ENCODE results near the gene DOCK6. TPM values are rescaled to one million over a fixed set of nuclear protein-coding genes. Genes with fewer than 3 reads are reported as not detected.

The DOCK6 gene
- total and polyA plus RNA-seq, 8 donors: 65.6 to 111 (median 79.1) TPM

DNA sequence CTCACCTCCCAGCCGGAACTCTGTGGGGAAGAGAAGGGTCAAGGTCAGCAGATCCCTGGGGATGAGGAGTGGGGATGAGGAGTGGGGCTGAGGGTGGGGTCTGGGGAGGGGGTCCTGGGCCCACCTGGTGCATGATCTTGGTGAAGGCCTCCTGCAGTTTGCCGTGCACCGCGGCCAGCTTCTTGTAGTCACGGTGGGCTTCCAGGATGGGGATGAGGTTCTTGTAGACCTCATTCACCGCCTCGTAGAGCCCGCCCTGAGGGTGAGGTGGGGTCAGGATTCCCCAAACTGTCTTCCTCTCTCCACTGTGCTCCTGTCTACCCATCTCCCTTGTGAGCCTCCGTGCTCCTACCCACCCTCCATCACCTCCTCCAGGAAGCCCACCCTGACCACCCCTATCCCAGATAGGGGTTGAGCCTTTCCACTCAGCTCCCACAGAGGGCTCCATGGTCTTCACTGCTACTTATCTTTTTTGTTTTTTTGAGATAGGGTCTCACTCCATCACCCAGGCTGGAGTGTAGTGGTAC is 58.2 kb downstream of the DOCK6 start:
- H3K27ac ChIP-seq: peak overlapping the region in 1 of 2 donors; percentile 62
- peaks cover 0 to 42% of the 10 kb centered on the region in 2 donors for H3K36me3 ChIP-seq
- H3K4me1 ChIP-seq: peaks cover 0 to 20% of the 10 kb centered on the region in 2 donors
- intact Hi-C loops (cut with DNase I): loop anchor here in 1 of 2 donors (10.0 kb wide), 1 partner anchor 169 kb away; no protein-coding TSS in a partner anchor
- no peaks in the 10 kb centered on the region for H3K27me3 ChIP-seq
- H3K4me3 ChIP-seq: no peak overlapping the region
- no peak for ATAC-seq
- DNase-seq: no peak
- no peaks in the 10 kb centered on the region for H3K9me3 ChIP-seq
- TF ChIP-seq, protein P1, sequence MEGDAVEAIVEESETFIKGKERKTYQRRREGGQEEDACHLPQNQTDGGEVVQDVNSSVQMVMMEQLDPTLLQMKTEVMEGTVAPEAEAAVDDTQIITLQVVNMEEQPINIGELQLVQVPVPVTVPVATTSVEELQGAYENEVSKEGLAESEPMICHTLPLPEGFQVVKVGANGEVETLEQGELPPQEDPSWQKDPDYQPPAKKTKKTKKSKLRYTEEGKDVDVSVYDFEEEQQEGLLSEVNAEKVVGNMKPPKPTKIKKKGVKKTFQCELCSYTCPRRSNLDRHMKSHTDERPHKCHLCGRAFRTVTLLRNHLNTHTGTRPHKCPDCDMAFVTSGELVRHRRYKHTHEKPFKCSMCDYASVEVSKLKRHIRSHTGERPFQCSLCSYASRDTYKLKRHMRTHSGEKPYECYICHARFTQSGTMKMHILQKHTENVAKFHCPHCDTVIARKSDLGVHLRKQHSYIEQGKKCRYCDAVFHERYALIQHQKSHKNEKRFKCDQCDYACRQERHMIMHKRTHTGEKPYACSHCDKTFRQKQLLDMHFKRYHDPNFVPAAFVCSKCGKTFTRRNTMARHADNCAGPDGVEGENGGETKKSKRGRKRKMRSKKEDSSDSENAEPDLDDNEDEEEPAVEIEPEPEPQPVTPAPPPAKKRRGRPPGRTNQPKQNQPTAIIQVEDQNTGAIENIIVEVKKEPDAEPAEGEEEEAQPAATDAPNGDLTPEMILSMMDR (IDR thresholded peaks at IDR 0.05): peak in 1 of 2 donors; percentile 48

DNA sequence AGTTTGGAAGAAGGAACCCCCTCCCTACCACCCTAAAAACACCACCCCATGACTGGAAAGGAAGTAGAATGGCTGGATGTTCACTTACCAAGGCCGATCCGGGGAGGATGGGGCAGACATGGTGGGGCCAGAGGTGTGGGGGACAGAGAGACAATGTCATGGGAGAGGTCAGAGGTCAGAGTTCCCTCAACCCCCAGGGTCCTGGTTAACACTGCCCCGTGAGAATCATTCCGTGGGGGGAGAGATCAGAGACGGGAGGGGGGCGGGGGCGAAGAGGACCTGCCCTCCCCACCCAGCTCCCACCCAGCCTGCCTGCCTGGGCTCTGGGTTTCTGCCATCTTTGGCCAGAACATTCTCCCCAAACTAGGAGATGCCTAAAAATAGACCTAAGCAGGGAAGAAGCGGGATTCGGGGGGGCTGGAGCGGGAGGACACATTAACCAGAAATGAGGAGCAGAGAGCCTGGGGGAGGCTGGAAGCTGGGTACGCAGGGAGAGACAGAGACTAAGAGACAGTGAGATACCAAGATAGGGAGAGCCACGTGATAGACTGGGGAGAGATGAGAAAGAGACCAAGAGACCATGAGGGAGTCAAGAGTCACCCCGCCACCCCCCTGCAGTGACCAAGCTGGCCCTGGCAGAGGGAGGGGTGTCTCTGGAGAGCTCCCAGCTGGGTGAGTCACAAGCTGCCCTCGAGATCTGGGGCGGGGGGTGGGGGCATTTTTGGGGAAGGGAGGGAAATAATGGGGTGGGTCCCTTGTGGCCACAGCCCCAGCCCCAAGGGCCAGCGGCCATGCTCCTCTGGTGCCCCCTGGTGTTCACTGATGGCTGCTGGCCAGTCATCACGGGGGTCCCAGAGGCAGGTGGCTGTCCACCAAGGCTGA is 58.9 kb downstream of the DOCK6 start:
- Histone ChIP-seq H3K27me3 (no peaks in the 10 kb centered on the region), H3K4me3 (no peak overlapping the region), H3K9me3 (no peaks in the 10 kb centered on the region), H3K27ac (peak overlapping the region; percentile 28 to 62), H3K4me1 (peaks cover under 1 to 20% of the 10 kb centered on the region in 2 donors), H3K36me3 (peaks cover 0 to 36% of the 10 kb centered on the region in 2 donors)
- peak; percentile 78 for ATAC-seq
- intact Hi-C loops (cut with DNase I): loop anchor here in 1 of 2 donors (2.0 to 10.0 kb wide), 2 partner anchors 65 to 169 kb away; no protein-coding TSS in a partner anchor
- DNase-seq: peak; percentile 79 to 94 (median 86)
- TF ChIP-seq, protein P1 (IDR thresholded peaks at IDR 0.05): peak; percentile 75 to 80

DNA sequence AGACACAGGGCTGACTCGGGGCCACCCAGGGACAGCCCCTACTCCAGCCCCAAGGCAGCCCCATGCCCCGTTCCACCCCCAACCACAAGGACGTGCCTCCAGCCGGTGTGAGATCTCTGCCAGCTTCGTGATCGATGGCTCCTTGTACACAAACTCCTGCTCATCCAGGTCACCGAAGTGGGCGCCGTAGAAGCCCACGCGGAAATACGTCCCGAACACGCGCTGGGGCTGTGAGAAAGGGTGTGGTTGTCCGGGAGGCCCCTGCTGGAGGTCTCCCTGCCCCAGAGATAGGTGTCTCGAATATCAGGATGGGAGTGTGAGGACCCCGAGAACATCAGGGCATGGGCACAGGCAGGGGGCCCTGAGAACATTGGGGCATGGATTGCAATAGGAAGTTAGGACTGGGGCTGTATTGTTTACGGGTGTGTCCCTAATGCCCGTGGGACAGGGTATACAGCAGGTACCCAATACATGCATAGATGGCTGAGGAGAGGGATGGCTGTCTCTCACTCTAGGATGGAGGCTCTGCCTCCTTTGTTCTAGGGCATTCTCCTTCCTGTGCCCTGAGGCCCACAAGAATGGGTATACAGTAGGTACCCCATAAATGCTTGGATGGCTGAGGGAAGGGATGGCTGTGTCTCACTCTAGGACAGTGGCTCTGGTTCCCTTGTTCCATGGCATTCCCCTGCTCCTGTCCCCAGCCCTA is 59.7 kb downstream of the DOCK6 start:
- Histone ChIP-seq H3K9me3 (no peaks in the 10 kb centered on the region), H3K4me1 (peaks cover 6 to 25% of the 10 kb centered on the region in 2 donors), H3K27ac (peak overlapping the region; percentile 28 to 62), H3K27me3 (no peaks in the 10 kb centered on the region), H3K4me3 (no peak overlapping the region), H3K36me3 (peaks cover 0 to 28% of the 10 kb centered on the region in 2 donors)
- intact Hi-C loops (cut with DNase I): loop anchor here in 1 of 2 donors (2.0 to 10.0 kb wide), 2 partner anchors 64 to 168 kb away; no protein-coding TSS in a partner anchor
- TF ChIP-seq, protein P1 (IDR thresholded peaks at IDR 0.05): no peak
- no peak for ATAC-seq
- DNase-seq: no peak

DNA sequence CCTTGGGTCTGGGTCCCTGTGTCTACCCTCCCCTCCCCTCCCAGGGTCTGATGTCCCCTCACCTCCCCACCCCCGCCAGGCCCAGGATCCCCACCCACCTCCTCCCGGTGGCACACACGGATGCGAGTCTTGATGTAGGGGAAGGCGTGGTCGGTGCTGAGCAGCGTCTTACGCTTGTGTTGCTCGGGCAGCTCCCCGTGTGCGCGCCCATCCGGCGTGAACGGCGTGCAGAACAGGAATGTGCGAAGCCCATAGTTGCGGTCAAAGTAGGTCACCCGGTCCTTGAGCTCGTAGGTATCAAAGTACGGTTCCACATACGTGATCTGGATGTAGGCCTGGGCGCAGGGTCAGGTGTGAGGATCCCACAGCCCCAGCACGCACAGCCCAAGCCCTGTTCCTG is 60.5 kb downstream of the DOCK6 start:
- H3K36me3 ChIP-seq: peaks cover 0 to 21% of the 10 kb centered on the region in 2 donors
- no peaks in the 10 kb centered on the region for H3K9me3 ChIP-seq
- no peak for DNase-seq
- H3K4me3 ChIP-seq: no peak overlapping the region
- peaks cover 0 to 2% of the 10 kb centered on the region in 2 donors for H3K27me3 ChIP-seq
- peaks cover 6 to 29% of the 10 kb centered on the region in 2 donors for H3K4me1 ChIP-seq
- H3K27ac ChIP-seq: no peak overlapping the region
- TF ChIP-seq, protein P1 (IDR thresholded peaks at IDR 0.05): no peak
- intact Hi-C loops (cut with DNase I): loop anchor here in 1 of 2 donors (2.0 to 10.0 kb wide), 2 partner anchors 63 to 167 kb away; no protein-coding TSS in a partner anchor
- ATAC-seq: no peak
